SJCRH30 (cell line): ENCODE data around the gene TSPAN3. TPM values are rescaled to one million over a fixed set of nuclear protein-coding genes. Genes with fewer than 3 reads are reported as not detected.

ENCODE experiments used
- DNase-seq, 2 experiments: peaks; one replicate each; pipeline ENCODE4 v3.0.0-alpha.2; 2015 to 2020
- H3K27ac ChIP-seq: fragments of 250-450 bp; sonication (Bioruptor Pico); 2 replicates; pipeline ENCODE4 v1.5.1; 2020; ENCODE audit warnings: mild to moderate bottlenecking, moderate library complexity
- H3K27me3 ChIP-seq: fragments of 250-450 bp; sonication (Bioruptor Pico); 2 replicates; pipeline ENCODE4 v1.5.1; 2020; ENCODE audit warnings: mild to moderate bottlenecking, moderate library complexity
- H3K36me3 ChIP-seq: fragments of 250-450 bp; sonication (Bioruptor Pico); 2 replicates; pipeline ENCODE4 v1.5.1; 2020; ENCODE audit warnings: mild to moderate bottlenecking, moderate library complexity
- H3K4me1 ChIP-seq: fragments of 250-450 bp; sonication (Bioruptor Pico); 2 replicates; pipeline ENCODE4 v1.5.1; 2020; ENCODE audit warnings: mild to moderate bottlenecking, moderate library complexity
- H3K4me3 ChIP-seq: fragments of 250-450 bp; sonication (Bioruptor Pico); 2 replicates; pipeline ENCODE4 v1.5.1; 2020; ENCODE audit warnings: mild to moderate bottlenecking, moderate library complexity
- H3K9me3 ChIP-seq: fragments of 250-450 bp; sonication (Bioruptor Pico); replicated peaks from 2 replicates; pipeline ENCODE4 v1.5.1; 2020; ENCODE audit warnings: mild to moderate bottlenecking, moderate library complexity
- total RNA-seq: library from RNA; depleted of rRNA; stranded (reverse); fragments of >200 nt; shearing (Covaris generic); gene quantifications from 2 replicates; pipeline ENCODE4 v1.2.3, GENCODE V29; 2014

The TSPAN3 gene
- total RNA-seq, 1 experiment from 2014 or later: 473 TPM

DNA sequence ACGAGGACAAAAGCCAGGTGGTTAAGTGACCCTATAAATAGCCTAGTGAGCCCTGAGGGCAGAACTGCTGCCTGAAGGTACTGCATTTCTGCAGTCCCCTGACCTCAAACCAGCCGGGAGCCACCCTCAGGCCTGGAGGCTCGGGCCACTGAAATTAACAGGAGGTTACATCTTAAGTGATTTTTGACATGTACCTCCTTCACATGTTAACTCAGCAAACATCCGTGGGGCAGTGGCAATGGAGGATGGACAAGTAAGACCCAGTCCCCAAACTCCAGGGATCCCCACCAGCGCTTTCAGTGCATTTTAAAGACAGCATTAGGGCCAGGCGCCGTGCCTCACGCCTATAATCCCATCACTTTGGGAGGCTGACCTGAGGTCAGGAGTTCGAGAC is 49.8 kb downstream of the TSPAN3 start:
- Histone ChIP-seq H3K27ac (no peak overlapping the region; the same call in 1 of the 2 replicates), H3K9me3 (no peaks in the 10 kb centered on the region), H3K36me3 (no peaks in the 10 kb centered on the region), H3K4me1 (peaks cover 16% of the 10 kb centered on the region), H3K27me3 (no peaks in the 10 kb centered on the region), H3K4me3 (no peak overlapping the region)
- DNase-seq: no peak

DNA sequence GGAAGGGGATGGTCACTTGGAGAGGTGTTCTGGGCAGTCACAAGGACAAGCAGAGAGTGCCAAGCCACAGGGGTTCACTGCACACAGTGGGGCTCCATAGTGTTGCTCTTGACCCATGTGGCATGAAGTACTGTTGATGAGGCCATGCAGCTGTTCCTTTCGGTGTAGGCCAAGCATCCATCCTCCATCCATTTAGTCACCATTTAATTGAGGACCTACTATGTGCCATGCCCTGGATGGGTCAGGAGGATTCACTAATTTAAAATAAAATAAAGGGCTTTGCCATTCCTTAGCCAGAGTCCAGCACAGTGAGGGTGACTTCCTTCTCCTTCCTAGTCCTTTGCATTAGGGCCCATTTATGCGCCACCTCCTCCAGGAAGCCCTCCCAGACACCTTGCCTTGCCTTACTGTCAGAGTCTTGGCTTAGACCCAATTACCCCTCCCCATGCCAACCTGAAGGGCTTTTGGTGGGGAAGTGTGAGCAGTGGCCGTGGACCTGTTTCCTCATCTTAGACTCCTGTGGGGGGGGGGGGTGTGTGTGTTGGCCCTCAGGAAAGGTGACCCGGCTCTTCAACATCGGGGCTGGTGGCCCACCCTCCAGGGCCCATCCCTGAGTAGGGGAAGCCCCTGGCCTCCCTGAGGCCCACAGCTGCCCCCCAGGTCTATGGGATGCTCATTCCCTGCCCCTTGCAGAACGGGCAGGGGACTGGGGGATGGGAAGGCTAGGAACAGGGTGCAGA is 50.4 kb downstream of the TSPAN3 start:
- Histone ChIP-seq H3K36me3 (no peaks in the 10 kb centered on the region), H3K27me3 (no peaks in the 10 kb centered on the region), H3K4me3 (no peak overlapping the region), H3K4me1 (peaks cover 18% of the 10 kb centered on the region), H3K9me3 (no peaks in the 10 kb centered on the region), H3K27ac (no peak overlapping the region)
- no peak for DNase-seq

GRCh38 chr15:77019521-77020331 is 51.2 kb downstream of the TSPAN3 start:
- Histone ChIP-seq H3K4me1 (peaks cover 24% of the 10 kb centered on the region), H3K9me3 (no peaks in the 10 kb centered on the region), H3K27ac (no peak overlapping the region), H3K4me3 (no peak overlapping the region), H3K36me3 (no peaks in the 10 kb centered on the region), H3K27me3 (no peaks in the 10 kb centered on the region)
- no peak for DNase-seq

GRCh38 chr15:77018796-77019505 is 52.0 kb downstream of the TSPAN3 start:
- Histone ChIP-seq H3K9me3 (no peaks in the 10 kb centered on the region), H3K4me1 (peaks cover 24% of the 10 kb centered on the region), H3K36me3 (no peaks in the 10 kb centered on the region), H3K27me3 (no peaks in the 10 kb centered on the region), H3K4me3 (no peak overlapping the region), H3K27ac (no peak overlapping the region)
- no peak for DNase-seq

GRCh38 chr15:77017761-77018720 is 52.9 kb downstream of the TSPAN3 start:
- no peak overlapping the region for H3K27ac ChIP-seq
- no peaks in the 10 kb centered on the region for H3K27me3 ChIP-seq
- H3K4me1 ChIP-seq: peaks cover 24% of the 10 kb centered on the region
- DNase-seq: no peak
- H3K9me3 ChIP-seq: no peaks in the 10 kb centered on the region
- H3K36me3 ChIP-seq: no peaks in the 10 kb centered on the region
- no peak overlapping the region for H3K4me3 ChIP-seq

DNA sequence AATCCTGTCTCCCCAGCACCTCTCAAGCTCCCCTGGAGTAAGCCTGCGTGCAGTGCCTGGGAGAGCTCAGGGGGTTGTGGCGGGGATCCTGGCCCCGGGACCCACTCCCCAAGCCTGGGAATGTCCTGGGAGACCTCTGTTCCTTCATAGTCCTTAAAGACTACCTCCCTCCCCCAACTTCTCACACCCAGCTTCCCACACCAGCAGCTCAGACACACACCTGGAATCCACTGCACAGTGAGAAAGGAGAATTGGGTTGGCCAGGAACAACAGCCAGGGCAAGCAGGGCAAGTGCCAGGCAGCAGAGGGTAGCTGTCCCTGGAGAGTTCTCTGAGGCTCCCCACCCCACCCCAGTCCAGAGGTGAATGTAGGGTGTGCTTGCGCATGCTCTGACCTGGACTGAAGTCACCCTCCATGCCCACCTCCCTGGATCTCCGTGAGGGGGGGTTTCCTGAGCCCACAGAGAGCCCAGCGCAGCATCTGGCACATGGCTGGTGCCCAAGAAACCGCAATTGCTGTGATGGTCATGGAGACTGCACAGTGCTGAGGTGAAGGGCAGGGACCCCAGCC is 53.7 kb downstream of the TSPAN3 start:
- no peaks in the 10 kb centered on the region for H3K27me3 ChIP-seq
- H3K36me3 ChIP-seq: no peaks in the 10 kb centered on the region
- H3K27ac ChIP-seq: no peak overlapping the region
- DNase-seq: no peak
- H3K9me3 ChIP-seq: no peaks in the 10 kb centered on the region
- peaks cover 18% of the 10 kb centered on the region for H3K4me1 ChIP-seq
- H3K4me3 ChIP-seq: no peak overlapping the region

DNA sequence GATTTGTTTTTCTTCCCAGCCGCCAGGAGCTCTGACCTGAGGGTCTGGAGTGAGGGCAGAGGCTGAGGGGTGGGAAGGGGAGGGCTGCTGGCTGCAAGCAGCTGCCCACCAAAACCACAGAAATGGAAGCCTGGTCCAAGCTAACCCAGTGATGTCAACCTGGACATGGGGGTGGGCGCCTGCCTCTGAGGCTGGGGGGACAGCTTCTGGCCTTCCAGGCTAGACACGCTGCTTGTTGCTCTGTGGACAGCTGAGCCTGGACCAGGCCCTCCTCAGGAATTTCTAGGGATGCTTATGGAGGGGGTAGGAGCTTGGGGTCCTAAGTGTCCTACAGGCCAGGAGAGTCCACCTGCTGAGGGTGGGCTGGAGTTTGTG is 54.6 kb downstream of the TSPAN3 start:
- H3K4me3 ChIP-seq: no peak overlapping the region
- DNase-seq: peak in 1 of 2 experiments; percentile 45
- no peak overlapping the region for H3K27ac ChIP-seq
- H3K9me3 ChIP-seq: no peaks in the 10 kb centered on the region
- H3K36me3 ChIP-seq: no peaks in the 10 kb centered on the region
- H3K27me3 ChIP-seq: no peaks in the 10 kb centered on the region
- peaks cover 11% of the 10 kb centered on the region for H3K4me1 ChIP-seq

GRCh38 chr15:77015646-77016320 is 55.1 kb downstream of the TSPAN3 start:
- DNase-seq: peak in 1 of 2 experiments; percentile 37
- no peak overlapping the region for H3K27ac ChIP-seq
- H3K27me3 ChIP-seq: no peaks in the 10 kb centered on the region
- peaks cover 11% of the 10 kb centered on the region for H3K4me1 ChIP-seq
- H3K4me3 ChIP-seq: no peak overlapping the region
- H3K9me3 ChIP-seq: no peaks in the 10 kb centered on the region
- H3K36me3 ChIP-seq: no peaks in the 10 kb centered on the region

GRCh38 chr15:77014132-77015081 is 56.5 kb downstream of the TSPAN3 start:
- Histone ChIP-seq H3K4me1 (peaks cover 11% of the 10 kb centered on the region), H3K4me3 (no peak overlapping the region), H3K9me3 (no peaks in the 10 kb centered on the region), H3K27me3 (no peaks in the 10 kb centered on the region), H3K36me3 (no peaks in the 10 kb centered on the region), H3K27ac (no peak overlapping the region)
- DNase-seq: no peak

- H3K36me3 ChIP-seq: no peaks in the 10 kb centered on the region
- DNase-seq: no peak
- peaks cover 11% of the 10 kb centered on the region for H3K4me1 ChIP-seq
- no peaks in the 10 kb centered on the region for H3K27me3 ChIP-seq
- H3K4me3 ChIP-seq: no peak overlapping the region
- H3K27ac ChIP-seq: no peak overlapping the region
- no peaks in the 10 kb centered on the region for H3K9me3 ChIP-seq
Measured at GRCh38 chr15:77013776-77014131, 57.2 kb downstream of the TSPAN3 start.

- Histone ChIP-seq H3K27ac (no peak overlapping the region), H3K36me3 (no peaks in the 10 kb centered on the region), H3K9me3 (no peaks in the 10 kb centered on the region), H3K27me3 (no peaks in the 10 kb centered on the region), H3K4me1 (peaks cover 11% of the 10 kb centered on the region), H3K4me3 (no peak overlapping the region)
- DNase-seq: no peak
Measured at GRCh38 chr15:77012868-77013267, 58.0 kb downstream of the TSPAN3 start.

GRCh38 chr15:77012117-77012712 is 58.7 kb downstream of the TSPAN3 start:
- no peaks in the 10 kb centered on the region for H3K27me3 ChIP-seq
- no peak for DNase-seq
- H3K36me3 ChIP-seq: no peaks in the 10 kb centered on the region
- no peak overlapping the region for H3K4me3 ChIP-seq
- no peak overlapping the region for H3K27ac ChIP-seq
- H3K9me3 ChIP-seq: no peaks in the 10 kb centered on the region
- H3K4me1 ChIP-seq: peaks cover 11% of the 10 kb centered on the region
